ENCODE data around the gene PIH1D1. TPM values are rescaled to one million over a fixed set of nuclear protein-coding genes. Genes with fewer than 3 reads are reported as not detected.

The PIH1D1 gene
- total RNA-seq, 1 donor from 2014 or later: 84.5 TPM

GRCh38 chr19:49443366-49444099 lies 8.1 kb downstream of the PIH1D1 start:
- peaks cover 40% of the 10 kb centered on the region for H3K27me3 Mint-ChIP-seq (ENCODE audit: unreplicated experiment)
- H3K4me1 Mint-ChIP-seq (ENCODE audit: unreplicated experiment): peaks cover 23% of the 10 kb centered on the region
- H3K36me3 Mint-ChIP-seq (ENCODE audit: unreplicated experiment): peaks cover 6% of the 10 kb centered on the region
- H3K4me3 Mint-ChIP-seq (ENCODE audit: unreplicated experiment): peak overlapping the region; percentile 77
- H3K9me3 Mint-ChIP-seq (ENCODE audit: unreplicated experiment): no peaks in the 10 kb centered on the region
- peak; percentile 86 for TF ChIP-seq CTCF (IDR thresholded peaks at IDR 0.05)
- DNase-seq (ENCODE audit: extremely low spot score, unreplicated experiment): peak; percentile 97
- peak overlapping the region; percentile 73 for H3K27ac Mint-ChIP-seq (ENCODE audit: unreplicated experiment)

GRCh38 chr19:49442771-49443365 lies 8.7 kb downstream of the PIH1D1 start:
- TF ChIP-seq CTCF (IDR thresholded peaks at IDR 0.05): no peak
- Mint-ChIP-seq H3K4me3 (ENCODE audit: unreplicated experiment) (peak overlapping the region; percentile 77), H3K36me3 (ENCODE audit: unreplicated experiment) (peaks cover 4% of the 10 kb centered on the region), H3K9me3 (ENCODE audit: unreplicated experiment) (no peaks in the 10 kb centered on the region), H3K4me1 (ENCODE audit: unreplicated experiment) (peaks cover 23% of the 10 kb centered on the region), H3K27me3 (ENCODE audit: unreplicated experiment) (peaks cover 46% of the 10 kb centered on the region), H3K27ac (ENCODE audit: unreplicated experiment) (peak overlapping the region; percentile 73)
- DNase-seq (ENCODE audit: extremely low spot score, unreplicated experiment): peak; percentile 94

GRCh38 chr19:49442354-49442753 lies 9.3 kb downstream of the PIH1D1 start:
- H3K4me3 Mint-ChIP-seq (ENCODE audit: unreplicated experiment): peak overlapping the region; percentile 77
- no peak overlapping the region for H3K27ac Mint-ChIP-seq (ENCODE audit: unreplicated experiment)
- peaks cover 23% of the 10 kb centered on the region for H3K4me1 Mint-ChIP-seq (ENCODE audit: unreplicated experiment)
- no peaks in the 10 kb centered on the region for H3K9me3 Mint-ChIP-seq (ENCODE audit: unreplicated experiment)
- H3K27me3 Mint-ChIP-seq (ENCODE audit: unreplicated experiment): peaks cover 52% of the 10 kb centered on the region
- peaks cover 4% of the 10 kb centered on the region for H3K36me3 Mint-ChIP-seq (ENCODE audit: unreplicated experiment)
- no peak for DNase-seq (ENCODE audit: extremely low spot score, unreplicated experiment)
- no peak for TF ChIP-seq CTCF (IDR thresholded peaks at IDR 0.05)

GRCh38 chr19:49441960-49442350 lies 9.7 kb downstream of the PIH1D1 start:
- no peaks in the 10 kb centered on the region for H3K9me3 Mint-ChIP-seq (ENCODE audit: unreplicated experiment)
- peaks cover 56% of the 10 kb centered on the region for H3K27me3 Mint-ChIP-seq (ENCODE audit: unreplicated experiment)
- no peak for DNase-seq (ENCODE audit: extremely low spot score, unreplicated experiment)
- peak overlapping the region; percentile 77 for H3K4me3 Mint-ChIP-seq (ENCODE audit: unreplicated experiment)
- H3K27ac Mint-ChIP-seq (ENCODE audit: unreplicated experiment): no peak overlapping the region
- no peak for TF ChIP-seq CTCF (IDR thresholded peaks at IDR 0.05)
- peaks cover 23% of the 10 kb centered on the region for H3K4me1 Mint-ChIP-seq (ENCODE audit: unreplicated experiment)
- H3K36me3 Mint-ChIP-seq (ENCODE audit: unreplicated experiment): peaks cover 4% of the 10 kb centered on the region

GRCh38 chr19:49441210-49441959 lies 10.2 kb downstream of the PIH1D1 start, which contains the start of gene SLC17A7:
Gene SLC17A7 (minus strand): TSS chr19:49441527. CDS start chr19:49441379, 148 bp downstream.
- no peak within 1 kb of the TSS for H3K27ac Mint-ChIP-seq (ENCODE audit: unreplicated experiment)
- no peak for DNase-seq (ENCODE audit: extremely low spot score, unreplicated experiment)
- H3K9me3 Mint-ChIP-seq (ENCODE audit: unreplicated experiment): no peaks in the 10 kb centered on the region

More at GRCh38 chr19:49441210-49441959, 10.2 kb downstream of the PIH1D1 start, which contains the start of gene SLC17A7:
- Mint-ChIP-seq H3K36me3 (ENCODE audit: unreplicated experiment) (no peaks in the 10 kb centered on the region), H3K27me3 (ENCODE audit: unreplicated experiment) (peaks cover 61% of the 10 kb centered on the region), H3K4me1 (ENCODE audit: unreplicated experiment) (peaks cover 23% of the 10 kb centered on the region), H3K4me3 (ENCODE audit: unreplicated experiment) (peak within 1 kb of the TSS; percentile 77)
- no peak for TF ChIP-seq CTCF (IDR thresholded peaks at IDR 0.05)
